IMR-90 (cell line): Measurements from ENCODE around the gene CCSER1. TPM values are rescaled to one million over a fixed set of nuclear protein-coding genes. Genes with fewer than 3 reads are reported as not detected.

ENCODE experiments used
- ATAC-seq: fragments of 200-7000 bp; cut with Tn5 transposase; 2 replicates; pipeline ENCODE4 v1.9.1; 2020; ENCODE audit warnings: low read depth, mild to moderate bottlenecking, moderate library complexity
- BruUV-seq: library from RNA; stranded (reverse); fragments of 400-500 nt; replicated peaks from 2 replicates; lab custom pipeline; 2021; lab: Mats Ljungman, UMichigan
- CTCF ChIA-PET: fragments of 300-600 bp; formaldehyde crosslinking; extraction: SDS; loops from one replicate; lab custom pipeline; 2021; ENCODE audit warnings: antibody characterized with exemption; lab: Yijun Ruan, JAX
- POLR2A ChIA-PET: fragments of 300-600 bp; sonication (Branson Sonifier 250); formaldehyde crosslinking; loops from one replicate; lab custom pipeline; 2022; ENCODE audit warnings: antibody characterized with exemption; ENCODE audit not compliant: unreplicated experiment; lab: Charles Lee
- DNase-seq: peaks from one replicate; pipeline ENCODE4 v3.0.0; 2013
- H2AFZ ChIP-seq: replicated peaks from 2 replicates; pipeline ENCODE3; 2013; ENCODE audit warnings: low read length, mild to moderate bottlenecking; ENCODE audit not compliant: poor library complexity
- H2AK5ac ChIP-seq: 2 replicates; pipeline ENCODE4 v1.6.1; 2013; ENCODE audit warnings: low read depth, low read length, inconsistent platforms
- H2AK9ac ChIP-seq: replicated peaks from 2 replicates; pipeline ENCODE3; 2013; ENCODE audit warnings: mild to moderate bottlenecking, low read depth, low read length, moderate library complexity; ENCODE audit not compliant: poor library complexity
- H2BK120ac ChIP-seq: 2 replicates; pipeline ENCODE4 v1.6.1; 2013; ENCODE audit warnings: low read depth, low read length, inconsistent platforms
- H2BK15ac ChIP-seq: 3 replicates; pipeline ENCODE4 v1.6.1; 2013; ENCODE audit warnings: low read depth, low read length, inconsistent platforms
- H2BK20ac ChIP-seq: 2 replicates; pipeline ENCODE4 v1.6.1; 2013; ENCODE audit warnings: low read depth, mild to moderate bottlenecking, inconsistent platforms, low read length, moderate library complexity
- H2BK5ac ChIP-seq: 2 replicates; pipeline ENCODE4 v1.6.1; 2013; ENCODE audit warnings: mild to moderate bottlenecking, low read depth, low read length, inconsistent platforms; ENCODE audit not compliant: poor library complexity, severe bottlenecking
- H3K14ac ChIP-seq: replicated peaks from 2 replicates; pipeline ENCODE4 v1.6.1; 2013; ENCODE audit warnings: low read depth, low read length, inconsistent platforms
- H3K18ac ChIP-seq: 2 replicates; pipeline ENCODE4 v1.6.1; 2013; ENCODE audit warnings: low read depth, low read length, control low read depth
- H3K23ac ChIP-seq: 2 replicates; pipeline ENCODE4 v1.6.1; 2013; ENCODE audit warnings: low read depth, low read length, inconsistent platforms
- H3K27ac ChIP-seq: 2 replicates; pipeline ENCODE4 v1.5.1; 2013; ENCODE audit warnings: mild to moderate bottlenecking, control low read depth, low read length; ENCODE audit not compliant: insufficient read depth
- H3K27me3 ChIP-seq: 2 replicates; pipeline ENCODE4 v1.6.1; 2013; ENCODE audit warnings: low read length; ENCODE audit not compliant: control insufficient read depth, insufficient read depth
- H3K36me3 ChIP-seq: 2 replicates; pipeline ENCODE4 v1.6.1; 2013; ENCODE audit warnings: low read length, mixed read lengths; ENCODE audit not compliant: control insufficient read depth, insufficient read depth
- H3K4ac ChIP-seq: 2 replicates; pipeline ENCODE4 v1.6.1; 2013; ENCODE audit warnings: low read depth, low read length, inconsistent platforms
- H3K4me1 ChIP-seq: 2 replicates; pipeline ENCODE4 v1.6.1; 2013; ENCODE audit warnings: low read length, mixed read lengths; ENCODE audit not compliant: control insufficient read depth, insufficient read depth
- H3K4me2 ChIP-seq: 2 replicates; pipeline ENCODE4 v1.6.1; 2013; ENCODE audit warnings: low read depth, mild to moderate bottlenecking, control low read depth, low read length, moderate library complexity
- H3K4me3 ChIP-seq: 2 replicates; pipeline ENCODE4 v1.5.1; 2013; ENCODE audit warnings: low read depth, mild to moderate bottlenecking, control low read depth, low read length, moderate library complexity; ENCODE audit not compliant: insufficient read depth
- H3K56ac ChIP-seq: 2 replicates; pipeline ENCODE4 v1.6.1; 2013; ENCODE audit warnings: low read length, inconsistent platforms; ENCODE audit not compliant: insufficient read depth; ENCODE audit errors: extremely low read depth
- H3K79me1 ChIP-seq, 2 experiments: 2 replicates each; pipeline ENCODE4 v1.6.1; 2013; ENCODE audit warnings: low read length in 2 of 2, inconsistent platforms in 1 of 2, low read depth in 1 of 2
- H3K9ac ChIP-seq: 2 replicates; pipeline ENCODE4 v1.6.1; 2013; ENCODE audit warnings: low read depth, low read length, control low read depth
- H3K9me1 ChIP-seq: 2 replicates; pipeline ENCODE4 v1.6.1; 2013; ENCODE audit warnings: low read length, inconsistent platforms; ENCODE audit not compliant: insufficient read depth
- H3K9me3 ChIP-seq: 2 replicates; pipeline ENCODE4 v1.6.1; 2013; ENCODE audit warnings: low read length; ENCODE audit not compliant: control insufficient read depth, insufficient read depth
- H4K20me1 ChIP-seq: 2 replicates; pipeline ENCODE4 v1.6.1; 2013; ENCODE audit warnings: low read length, inconsistent platforms; ENCODE audit not compliant: insufficient read depth
- H4K5ac ChIP-seq: 2 replicates; pipeline ENCODE4 v1.6.1; 2013; ENCODE audit warnings: mild to moderate bottlenecking, low read depth, low read length, control low read depth
- H4K8ac ChIP-seq, 2 experiments: 2 replicates each; pipeline ENCODE4 v1.6.1; 2013; ENCODE audit warnings: low read depth in 2 of 2, low read length in 2 of 2, control low read depth in 1 of 2, inconsistent platforms in 1 of 2
- H4K91ac ChIP-seq: 2 replicates; pipeline ENCODE4 v1.6.1; 2013; ENCODE audit warnings: low read depth, low read length, inconsistent platforms; ENCODE audit not compliant: insufficient read depth
- BHLHE40 ChIP-seq: fragments of 150-350 bp; IDR thresholded peaks from 2 replicates; pipeline ENCODE4 v1.6.1; 2016; ENCODE audit warnings: mild to moderate bottlenecking, low read depth, low read length
- CEBPB ChIP-seq: IDR thresholded peaks from 2 replicates; pipeline ENCODE4 v1.6.1; 2012; ENCODE audit warnings: low read depth, low read length, improper control_type of control experiment
- CHD1 ChIP-seq: IDR thresholded peaks from 2 replicates; pipeline ENCODE4 v1.6.1; 2012; ENCODE audit warnings: low read depth, low read length, improper control_type of control experiment
- CTCF ChIP-seq: conservative IDR thresholded peaks from 2 replicates; pipeline ENCODE4 v1.5.1; 2012; ENCODE audit warnings: mild to moderate bottlenecking, low read depth, low read length, improper control_type of control experiment
- FOS ChIP-seq: fragments of 150-350 bp; IDR thresholded peaks from 2 replicates; pipeline ENCODE4 v1.6.1; 2016; ENCODE audit warnings: low read depth, low read length
- MAFK ChIP-seq: IDR thresholded peaks from 2 replicates; pipeline ENCODE4 v1.6.1; 2012; ENCODE audit warnings: low read depth, low read length, improper control_type of control experiment
- MAZ ChIP-seq: IDR thresholded peaks from 2 replicates; pipeline ENCODE4 v1.6.1; 2012; ENCODE audit warnings: low read depth, mild to moderate bottlenecking, low read length, improper control_type of control experiment, moderate library complexity, borderline replicate concordance
- MXI1 ChIP-seq: IDR thresholded peaks from 2 replicates; pipeline ENCODE4 v1.6.1; 2012; ENCODE audit warnings: low read depth, mild to moderate bottlenecking, low read length, moderate library complexity, borderline replicate concordance
- NFE2L2 ChIP-seq: fragments of 150-350 bp; IDR thresholded peaks from 2 replicates; pipeline ENCODE4 v1.6.1; 2016; ENCODE audit warnings: low read depth, mild to moderate bottlenecking, low read length
- POLR2A ChIP-seq: IDR thresholded peaks from 2 replicates; pipeline ENCODE4 v1.6.1; 2012; ENCODE audit warnings: mild to moderate bottlenecking, low read depth, low read length
- RAD21 ChIP-seq: IDR thresholded peaks from 2 replicates; pipeline ENCODE4 v1.6.1; 2012; ENCODE audit warnings: low read length, improper control_type of control experiment
- RCOR1 ChIP-seq: IDR thresholded peaks from 2 replicates; pipeline ENCODE4 v1.6.1; 2012; ENCODE audit warnings: mild to moderate bottlenecking, low read length, improper control_type of control experiment; ENCODE audit not compliant: insufficient replicate concordance
- RFX5 ChIP-seq: IDR thresholded peaks from 2 replicates; pipeline ENCODE4 v1.8.0; 2012; ENCODE audit warnings: low read depth, mild to moderate bottlenecking, low read length, moderate library complexity
- SMC3 ChIP-seq: fragments of 150-350 bp; IDR thresholded peaks from 2 replicates; pipeline ENCODE4 v1.6.1; 2016; ENCODE audit warnings: low read depth, mild to moderate bottlenecking, antibody characterized with exemption, low read length, moderate library complexity
- USF2 ChIP-seq: fragments of 150-350 bp; IDR thresholded peaks from 2 replicates; pipeline ENCODE4 v1.6.1; 2017; ENCODE audit warnings: mild to moderate bottlenecking, antibody characterized with exemption, low read length, low read depth
- WGBS, 2 experiments: methylation state at CpG; one replicate each; pipeline versions ENCODE4 v1.1.5 to v1.1.7; 2013; ENCODE audit warnings: missing lambda C conversion rate in 2 of 2; ENCODE audit not compliant: insufficient read length in 1 of 2; ENCODE audit errors: extremely low coverage in 2 of 2; 5-methylcytosine and 5-hydroxymethylcytosine counted together
- dilution Hi-C: fragments of 300-500 bp; cut with HindIII; formaldehyde crosslinking; loops from one replicate; pipeline ENCODE4 v1.14.3; 2018; ENCODE audit warnings: low sequenced_read_pairs; ENCODE audit not compliant: unreplicated experiment
- in situ Hi-C: fragments of 300-500 bp; cut with MboI; formaldehyde crosslinking; loops from 3 replicates; pipeline ENCODE4 v1.14.3; 2019; ENCODE audit warnings: low sequenced_read_pairs, inconsistent platforms, mixed read lengths
- intact Hi-C: fragments of 100-400 bp; cut with micrococcal nuclease; formaldehyde crosslinking; loops from 2 replicates; pipeline ENCODE4 v1.10.0; 2022
- polyA plus RNA-seq, 3 experiments: library from polyadenylated mRNA; depleted of rRNA; stranded (reverse); fragments of >200 nt; gene quantifications; 2 replicates each; pipeline ENCODE4 v1.2.3, GENCODE V29; 2012; ENCODE audit warnings: low replicate concordance in 1 of 3
- total RNA-seq: library from RNA; depleted of rRNA; stranded (reverse); fragments of >200 nt; gene quantifications from 2 replicates; pipeline ENCODE4 v1.2.3, GENCODE V29; 2012
- TF ChIP-seq, protein P1 (sequence below): fragments of 150-350 bp; IDR thresholded peaks from 2 replicates; pipeline ENCODE4 v1.6.1; 2016; ENCODE audit warnings: low read depth, mild to moderate bottlenecking, low read length, moderate library complexity, borderline replicate concordance

The CCSER1 gene
- total and polyA plus RNA-seq, 2 of the 4 experiments (the other 2 are of a cell fraction), result not detected

GRCh38 chr4:91630054-91630453 lies 1502.9 kb downstream of the CCSER1 start:
- Histone ChIP-seq H4K8ac (no peak overlapping the region), H3K27me3 (no peaks in the 10 kb centered on the region), H2AK9ac (no peak overlapping the region), H3K4me3 (no peak overlapping the region), H4K5ac (no peak overlapping the region), H3K14ac (no peak overlapping the region), H2BK120ac (no peak overlapping the region), H2AK5ac (no peak overlapping the region), H3K9ac (no peak overlapping the region), H4K91ac (no peak overlapping the region), H2BK5ac (no peak overlapping the region), H3K4me1 (no peaks in the 10 kb centered on the region), H3K9me3 (no peaks in the 10 kb centered on the region), H3K18ac (no peak overlapping the region), H3K56ac (no peak overlapping the region), H3K23ac (no peak overlapping the region), H3K4ac (no peak overlapping the region), H3K27ac (no peak overlapping the region), H3K79me1 (no peaks in the 10 kb centered on the region), H4K20me1 (no peaks in the 10 kb centered on the region), H3K9me1 (no peaks in the 10 kb centered on the region), H3K36me3 (no peaks in the 10 kb centered on the region), H2BK15ac (no peak overlapping the region), H2BK20ac (no peak overlapping the region), H2AFZ (no peak overlapping the region), H3K4me2 (no peak overlapping the region)
- whole genome bisulfite sequencing, 2 experiments, result no CpG with 5 or more reads among the region's 1 CpG
- in situ Hi-C loops, result no loop called here
- no peak for TF ChIP-seq RFX5
- no peak for TF ChIP-seq BHLHE40
- TF ChIP-seq CHD1, result no peak
- TF ChIP-seq SMC3, result no peak
- TF ChIP-seq, protein P1, sequence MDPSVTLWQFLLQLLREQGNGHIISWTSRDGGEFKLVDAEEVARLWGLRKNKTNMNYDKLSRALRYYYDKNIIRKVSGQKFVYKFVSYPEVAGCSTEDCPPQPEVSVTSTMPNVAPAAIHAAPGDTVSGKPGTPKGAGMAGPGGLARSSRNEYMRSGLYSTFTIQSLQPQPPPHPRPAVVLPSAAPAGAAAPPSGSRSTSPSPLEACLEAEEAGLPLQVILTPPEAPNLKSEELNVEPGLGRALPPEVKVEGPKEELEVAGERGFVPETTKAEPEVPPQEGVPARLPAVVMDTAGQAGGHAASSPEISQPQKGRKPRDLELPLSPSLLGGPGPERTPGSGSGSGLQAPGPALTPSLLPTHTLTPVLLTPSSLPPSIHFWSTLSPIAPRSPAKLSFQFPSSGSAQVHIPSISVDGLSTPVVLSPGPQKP, result no peak
- TF ChIP-seq USF2, result no peak
- no peak for TF ChIP-seq POLR2A
- TF ChIP-seq MXI1, result no peak
- TF ChIP-seq NFE2L2, result no peak
- no peak for TF ChIP-seq MAZ
- TF ChIP-seq FOS, result no peak
- TF ChIP-seq MAFK, result no peak
- no peak for TF ChIP-seq RCOR1
- TF ChIP-seq CEBPB, result no peak
- no peak for TF ChIP-seq CTCF
- TF ChIP-seq RAD21, result no peak
- ATAC-seq (no peak), DNase-seq (no peak)
- POLR2A ChIA-PET, result no interaction called here
- BruUV-seq, result no TSS peak
- CTCF ChIA-PET, result no interaction called here
- intact Hi-C loops, result no loop called here
- dilution Hi-C loops, result no loop called here
